Esophagus muscularis mucosa (tissue), 4 donors: ENCODE measurements around the gene CSH2. TPM values are rescaled to one million over a fixed set of nuclear protein-coding genes. Genes with fewer than 3 reads are reported as not detected.
A peak's percentile ranks its signal among the peaks of the same experiment; 100 is the strongest.

Experiments
- DNase-seq: peaks from one replicate; pipeline ENCODE4 v3.0.0-alpha.2; 2017; ENCODE audit errors: extremely low spot score
- H3K27ac ChIP-seq, 4 donors: fragments of 200-600 bp; sonication (generic); replicated peaks in 1 of 4; 1 replicate in 3 of 4; 2 replicates in 1 of 4; pipeline ENCODE4 v1.5.1; 2016 to 2019; ENCODE audit warnings: mild to moderate bottlenecking in 1 of 4
- H3K27me3 ChIP-seq, 4 donors: fragments of 200-600 bp; sonication (generic); one replicate each; pipeline versions ENCODE4 v1.5.1 to v1.6.0; 2016 to 2019
- H3K36me3 ChIP-seq, 4 donors: fragments of 200-600 bp; sonication (generic); one replicate each; pipeline ENCODE4 v1.5.1; 2016 to 2019
- H3K4me1 ChIP-seq, 4 donors: fragments of 200-600 bp; sonication (generic); one replicate each; pipeline ENCODE4 v1.5.1; 2016 to 2019
- H3K4me3 ChIP-seq, 4 donors: fragments of 200-600 bp; sonication (generic); 1 replicate in 2 of 4; 2 replicates in 2 of 4; pipeline ENCODE4 v1.5.1; 2016 to 2019; ENCODE audit warnings: mild to moderate bottlenecking in 4 of 4, moderate library complexity in 1 of 4
- H3K9me3 ChIP-seq, 4 donors: fragments of 200-600 bp; sonication (generic); 1 replicate in 3 of 4; 2 replicates in 1 of 4; pipeline ENCODE4 v1.5.1; 2016 to 2019
- EP300 ChIP-seq: sonication (generic); formaldehyde crosslinking; IDR thresholded peaks from one replicate; pipeline ENCODE4 v1.6.1; 2017; ENCODE audit warnings: antibody characterized with exemption
- POLR2A ChIP-seq: fragments of 450-650 bp; IDR thresholded peaks from one replicate; pipeline ENCODE4 v1.6.1; 2017; ENCODE audit warnings: antibody characterized with exemption, moderate library complexity, mild to moderate bottlenecking, low read depth
- POLR2AphosphoS5 ChIP-seq, 2 donors: sonication (generic); formaldehyde crosslinking; IDR thresholded peaks; one replicate each; pipeline ENCODE4 v1.6.1; 2017; ENCODE audit warnings: antibody characterized with exemption in 2 of 2
- WGBS: methylation state at CpG from one replicate; pipeline ENCODE4 v1.1.5; 2018; 5-methylcytosine and 5-hydroxymethylcytosine counted together
- intact Hi-C: fragments of 100-400 bp; cut with DNase I; formaldehyde crosslinking; loops from one replicate; pipeline ENCODE4 v1.15.1; 2023
- total RNA-seq, 4 donors: library from RNA; depleted of rRNA; stranded (reverse); fragments of >200 nt; gene quantifications; one replicate each; pipeline versions ENCODE4 v1.1.0 to v1.2.1, GENCODE V29; 2016
- TF ChIP-seq, protein P1 (sequence below), 3 experiments: fragments of 200-600 bp in 2 of 3; fragments of 450-650 bp in 1 of 3; sonication (generic) in 2 of 3; IDR thresholded peaks; one replicate each; pipeline ENCODE4 v1.5.1; 2017 to 2019; ENCODE audit warnings: antibody characterized with exemption in 3 of 3, mild to moderate bottlenecking in 2 of 3, moderate library complexity in 1 of 3

CSH2 gene
- total RNA-seq, 4 donors from 2014 or later: not detected

GRCh38 chr17:63832455-63832854 lies 41.0 kb downstream of the CSH2 start:
- H3K4me1 ChIP-seq: peaks cover 24 to 65% (median 58%) of the 10 kb centered on the region in 4 donors

GRCh38 chr17:63832014-63832413 lies 41.5 kb downstream of the CSH2 start:
- no peaks in the 10 kb centered on the region for H3K27me3 ChIP-seq
- H3K27ac ChIP-seq: no peak overlapping the region
- no peak for DNase-seq
- H3K9me3 ChIP-seq: no peaks in the 10 kb centered on the region
- intact Hi-C loops: no loop called here
- TF ChIP-seq EP300 (no peak), POLR2AphosphoS5 (IDR thresholded peaks at IDR 0.05) (no peak), POLR2A (no peak)
- TF ChIP-seq, protein P1, sequence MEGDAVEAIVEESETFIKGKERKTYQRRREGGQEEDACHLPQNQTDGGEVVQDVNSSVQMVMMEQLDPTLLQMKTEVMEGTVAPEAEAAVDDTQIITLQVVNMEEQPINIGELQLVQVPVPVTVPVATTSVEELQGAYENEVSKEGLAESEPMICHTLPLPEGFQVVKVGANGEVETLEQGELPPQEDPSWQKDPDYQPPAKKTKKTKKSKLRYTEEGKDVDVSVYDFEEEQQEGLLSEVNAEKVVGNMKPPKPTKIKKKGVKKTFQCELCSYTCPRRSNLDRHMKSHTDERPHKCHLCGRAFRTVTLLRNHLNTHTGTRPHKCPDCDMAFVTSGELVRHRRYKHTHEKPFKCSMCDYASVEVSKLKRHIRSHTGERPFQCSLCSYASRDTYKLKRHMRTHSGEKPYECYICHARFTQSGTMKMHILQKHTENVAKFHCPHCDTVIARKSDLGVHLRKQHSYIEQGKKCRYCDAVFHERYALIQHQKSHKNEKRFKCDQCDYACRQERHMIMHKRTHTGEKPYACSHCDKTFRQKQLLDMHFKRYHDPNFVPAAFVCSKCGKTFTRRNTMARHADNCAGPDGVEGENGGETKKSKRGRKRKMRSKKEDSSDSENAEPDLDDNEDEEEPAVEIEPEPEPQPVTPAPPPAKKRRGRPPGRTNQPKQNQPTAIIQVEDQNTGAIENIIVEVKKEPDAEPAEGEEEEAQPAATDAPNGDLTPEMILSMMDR (IDR thresholded peaks at IDR 0.05): no peak
- no CpG with 5 or more reads among the region's 5 CpGs for WGBS
- H3K4me3 ChIP-seq: no peak overlapping the region
- peaks cover 19 to 61% (median 54%) of the 10 kb centered on the region in 4 donors for H3K4me1 ChIP-seq
- peaks cover 53 to 83% (median 79%) of the 10 kb centered on the region in 4 donors for H3K36me3 ChIP-seq

More at GRCh38 chr17:63832455-63832854, 41.0 kb downstream of the CSH2 start:
- peaks cover 53 to 87% (median 84%) of the 10 kb centered on the region in 4 donors for H3K36me3 ChIP-seq
- DNase-seq: no peak
- 100% methylated on average over 1 of the region's 2 CpGs for WGBS
- intact Hi-C loops: no loop called here
- TF ChIP-seq EP300: no peak
- no peak for TF ChIP-seq POLR2A
- no peak for TF ChIP-seq POLR2AphosphoS5 (IDR thresholded peaks at IDR 0.05)
- TF ChIP-seq, protein P1 (IDR thresholded peaks at IDR 0.05): no peak
- H3K27ac ChIP-seq: no peak overlapping the region
- H3K4me3 ChIP-seq: no peak overlapping the region
- no peaks in the 10 kb centered on the region for H3K9me3 ChIP-seq
- H3K27me3 ChIP-seq: no peaks in the 10 kb centered on the region

DNA sequence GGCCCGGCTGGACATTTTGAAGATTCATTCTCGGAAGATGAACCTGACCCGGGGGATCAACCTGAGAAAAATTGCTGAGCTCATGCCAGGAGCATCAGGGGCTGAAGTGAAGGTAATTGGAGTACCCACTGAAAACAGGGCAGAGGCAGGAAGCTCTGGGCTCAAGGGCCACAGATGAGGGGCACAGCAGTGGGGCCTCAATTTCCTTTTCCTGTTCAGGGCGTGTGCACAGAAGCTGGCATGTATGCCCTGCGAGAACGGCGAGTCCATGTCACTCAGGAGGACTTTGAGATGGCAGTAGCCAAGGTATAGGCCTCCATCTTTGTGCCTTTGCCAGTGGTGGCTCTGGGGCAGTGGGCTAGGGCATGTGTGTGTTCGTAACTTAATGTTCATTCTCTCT lies 42.0 kb downstream of the CSH2 start:
- Histone ChIP-seq H3K4me3 (no peak overlapping the region), H3K36me3 (peaks cover 53 to 78% (median 74%) of the 10 kb centered on the region in 4 donors), H3K9me3 (no peaks in the 10 kb centered on the region), H3K4me1 (peaks cover 16 to 56% (median 49%) of the 10 kb centered on the region in 4 donors), H3K27me3 (no peaks in the 10 kb centered on the region), H3K27ac (no peak overlapping the region)
- no peak for DNase-seq
- WGBS: 81% methylated on average over 8 of the region's 8 CpGs
- TF ChIP-seq EP300 (no peak), POLR2A (no peak)
- intact Hi-C loops: no loop called here

GRCh38 chr17:63830904-63831491 lies 42.5 kb downstream of the CSH2 start:
- no peak for DNase-seq
- H3K9me3 ChIP-seq: no peaks in the 10 kb centered on the region
- TF ChIP-seq EP300 (no peak), POLR2AphosphoS5 (IDR thresholded peaks at IDR 0.05) (no peak), POLR2A (no peak)
- TF ChIP-seq, protein P1 (IDR thresholded peaks at IDR 0.05): no peak
- peaks cover 53 to 73% (median 71%) of the 10 kb centered on the region in 4 donors for H3K36me3 ChIP-seq
- WGBS: 78% methylated on average over 13 of the region's 15 CpGs
- intact Hi-C loops: no loop called here
- peaks cover 19 to 58% (median 50%) of the 10 kb centered on the region in 4 donors for H3K4me1 ChIP-seq
- H3K27ac ChIP-seq: no peak overlapping the region
- H3K4me3 ChIP-seq: no peak overlapping the region
- no peaks in the 10 kb centered on the region for H3K27me3 ChIP-seq

DNA sequence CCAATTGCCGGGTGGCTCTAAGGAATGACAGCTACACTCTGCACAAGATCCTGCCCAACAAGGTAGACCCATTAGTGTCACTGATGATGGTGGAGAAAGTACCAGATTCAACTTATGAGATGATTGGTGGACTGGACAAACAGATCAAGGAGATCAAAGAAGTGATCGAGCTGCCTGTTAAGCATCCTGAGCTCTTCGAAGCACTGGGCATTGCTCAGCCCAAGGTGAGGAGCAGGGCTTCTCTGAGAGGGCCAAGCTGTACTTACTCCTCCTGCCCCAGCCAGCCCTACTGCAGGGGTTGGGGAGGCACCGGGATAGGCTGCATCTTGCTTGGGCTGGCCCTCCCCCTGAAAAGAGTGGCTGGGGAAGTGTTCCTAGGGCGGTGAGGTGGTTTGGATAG lies 43.2 kb downstream of the CSH2 start:
- intact Hi-C loops: no loop called here
- Histone ChIP-seq H3K27me3 (no peaks in the 10 kb centered on the region), H3K36me3 (peaks cover 54 to 72% (median 68%) of the 10 kb centered on the region in 4 donors), H3K27ac (peak overlapping the region in 2 of 4 donors; percentile 13 to 94), H3K9me3 (no peaks in the 10 kb centered on the region), H3K4me1 (peaks cover 23 to 58% (median 49%) of the 10 kb centered on the region in 4 donors), H3K4me3 (no peak overlapping the region)
- WGBS: 95% methylated on average over 5 of the region's 5 CpGs
- TF ChIP-seq EP300 (no peak), POLR2AphosphoS5 (IDR thresholded peaks at IDR 0.05) (no peak), POLR2A (no peak)
- TF ChIP-seq, protein P1 (IDR thresholded peaks at IDR 0.05): no peak
- no peak for DNase-seq
